GM12878 (cell line): Measurements from ENCODE around the gene ACTR10. TPM values are rescaled to one million over a fixed set of nuclear protein-coding genes. Genes with fewer than 3 reads are reported as not detected.
A peak's percentile ranks its signal among the peaks of the same experiment; 100 is the strongest.

Source experiments
- ATF2 ChIP-seq: IDR thresholded peaks from 2 replicates; pipeline ENCODE4 v1.6.1; 2012; ENCODE audit warnings: low read length, inconsistent platforms
- BACH1 ChIP-seq: fragments of 450-650 bp; IDR thresholded peaks from 2 replicates; pipeline ENCODE4 v1.6.1; 2017; ENCODE audit warnings: mild to moderate bottlenecking, borderline replicate concordance
- CBFB ChIP-seq: IDR thresholded peaks from 2 replicates; pipeline ENCODE4 v1.6.1; 2016; ENCODE audit warnings: antibody characterized with exemption, low read depth
- ESRRA ChIP-seq: IDR thresholded peaks from 2 replicates; pipeline ENCODE4 v1.6.1; 2012; ENCODE audit warnings: mild to moderate bottlenecking, low read length, improper control_type of control experiment
- HDGF ChIP-seq: fragments of 450-650 bp; IDR thresholded peaks from 2 replicates; pipeline ENCODE4 v1.6.1; 2016; ENCODE audit warnings: antibody characterized with exemption
- HSF1 ChIP-seq: fragments of 150-350 bp; IDR thresholded peaks from 2 replicates; pipeline ENCODE4 v1.6.1; 2014; ENCODE audit warnings: mild to moderate bottlenecking, low read depth, low read length
- IRF5 ChIP-seq: fragments of 450-650 bp; IDR thresholded peaks from 2 replicates; pipeline ENCODE4 v1.6.1; 2017; ENCODE audit warnings: borderline replicate concordance
- MAX ChIP-seq: IDR thresholded peaks from 2 replicates; pipeline ENCODE4 v1.6.1; 2012; ENCODE audit warnings: low read depth, low read length, improper control_type of control experiment
- MXI1 ChIP-seq: fragments of 150-350 bp; IDR thresholded peaks from 2 replicates; pipeline ENCODE4 v1.6.1; 2011; ENCODE audit warnings: low read depth, mild to moderate bottlenecking, inconsistent platforms, low read length, improper control_type of control experiment
- NR2C1 ChIP-seq: fragments of 450-650 bp; IDR thresholded peaks from 2 replicates; pipeline ENCODE4 v1.6.1; 2017; ENCODE audit warnings: antibody characterized with exemption, mild to moderate bottlenecking, moderate library complexity
- NR2F1 ChIP-seq: fragments of 450-650 bp; conservative IDR thresholded peaks from 2 replicates; pipeline ENCODE4 v1.6.1; 2017; ENCODE audit warnings: mild to moderate bottlenecking
- PML ChIP-seq: IDR thresholded peaks from 2 replicates; pipeline ENCODE4 v1.6.1; 2012; ENCODE audit warnings: low read length, inconsistent platforms
- POLR2AphosphoS2 ChIP-seq: IDR thresholded peaks from 2 replicates; pipeline ENCODE4 v1.6.1; 2011; ENCODE audit warnings: low read depth, mild to moderate bottlenecking, low read length, improper control_type of control experiment, moderate library complexity
- POU2F2 ChIP-seq: IDR thresholded peaks from 3 replicates; pipeline ENCODE4 v1.6.1; 2011; ENCODE audit warnings: low read depth, mild to moderate bottlenecking, low read length, borderline replicate concordance
- RAD51 ChIP-seq: fragments of 450-650 bp; IDR thresholded peaks from 2 replicates; pipeline ENCODE4 v1.6.1; 2016; ENCODE audit warnings: moderate library complexity, mild to moderate bottlenecking, inconsistent platforms
- RBBP5 ChIP-seq: fragments of 200-600 bp; sonication (generic); conservative IDR thresholded peaks from 2 replicates; pipeline ENCODE4 v1.6.1; 2016
- RELB ChIP-seq: fragments of 450-650 bp; IDR thresholded peaks from 2 replicates; pipeline ENCODE4 v1.6.1; 2017; ENCODE audit warnings: low read depth, mild to moderate bottlenecking, moderate library complexity
- SIN3A ChIP-seq: IDR thresholded peaks from 2 replicates; pipeline ENCODE4 v1.6.1; 2012; ENCODE audit warnings: low read depth, low read length, improper control_type of control experiment
- SMAD5 ChIP-seq: IDR thresholded peaks from 2 replicates; pipeline ENCODE4 v1.6.1; 2016; ENCODE audit warnings: antibody characterized with exemption, low read depth
- SREBF1 ChIP-seq: IDR thresholded peaks from 2 replicates; pipeline ENCODE4 v1.6.1; 2012; ENCODE audit warnings: mild to moderate bottlenecking, low read length
- SREBF2 ChIP-seq: IDR thresholded peaks from 2 replicates; pipeline ENCODE4 v1.6.1; 2012; ENCODE audit warnings: mild to moderate bottlenecking, low read length
- USF1 ChIP-seq: IDR thresholded peaks from 2 replicates; pipeline ENCODE4 v1.6.1; 2011; ENCODE audit warnings: borderline replicate concordance, low read depth, mild to moderate bottlenecking, moderate library complexity, mixed read lengths, low read length; ENCODE audit not compliant: insufficient read depth; ENCODE audit errors: extremely low read length
- WRNIP1 ChIP-seq: IDR thresholded peaks from 2 replicates; pipeline ENCODE4 v1.6.1; 2011; ENCODE audit warnings: low read depth, low read length, improper control_type of control experiment, borderline replicate concordance
- YBX1 ChIP-seq: fragments of 450-650 bp; IDR thresholded peaks from 2 replicates; pipeline ENCODE4 v1.6.1; 2016; ENCODE audit warnings: antibody characterized with exemption
- ZBED1 ChIP-seq: IDR thresholded peaks from 2 replicates; pipeline ENCODE4 v1.6.1; 2016; ENCODE audit warnings: borderline replicate concordance
- polyA plus RNA-seq, 11 experiments: library from polyadenylated mRNA; depleted of rRNA in 4 of 11; unstranded in 6 of 11; stranded (reverse) in 5 of 11; fragments of >200 nt; fragmentation: Nextera tagmentation in 4 of 11; fragmentation: Illumina TruSeq in 1 of 11; extraction: Ambion mirVana in 4 of 11; extraction: Trizol in 1 of 11; gene quantifications; 1 replicate in 1 of 11; 2 replicates in 10 of 11; pipeline versions ENCODE4 v1.2.1 to v1.2.3, GENCODE V29; 2011 to 2016; ENCODE audit warnings: inconsistent platforms in 2 of 11, missing spikeins in 2 of 11, low read depth in 1 of 11
- total RNA-seq, 4 experiments: library from RNA; depleted of rRNA in 3 of 4; stranded (reverse); fragments of >200 nt in 3 of 4; fragmentation: Illumina TruSeq in 1 of 4; extraction: Trizol in 1 of 4; gene quantifications; 2 replicates each; pipeline versions ENCODE4 v1.2.1 to v1.2.3, GENCODE V29; 2013 to 2021

The ACTR10 gene
- total and polyA plus RNA-seq, 10 of the 15 experiments (the other 5 are each of a cell fraction or from before 2014, with no cell fraction given) = 26.0 to 74.3 (median 38.9) TPM

GRCh38 chr14:58244556-58245387, 44.8 kb downstream of the ACTR10 start, which contains the start of gene PSMA3 (continued):
- TF ChIP-seq HSF1 (0 out of 2 replicates have a peak, but pooled peaks have one; percentile 15), SREBF2 (0 out of 2 replicates have a peak, but pooled peaks have one; percentile 31), MXI1 (peak; percentile 80), SMAD5 (peak; percentile 86; the same call in 1 of the 2 replicates), RBBP5 (peak; percentile 72; the same call in 1 of the 2 replicates), NR2C1 (no peak), HDGF (0 out of 2 replicates have a peak, but pooled peaks have one; percentile 51), WRNIP1 (no peak; the same call in 1 of the 2 replicates), YBX1 (no peak), RAD51 (no peak), RELB (peak; percentile 83), BACH1 (peak; percentile 98), ZBED1 (no peak), MAX (no peak), POLR2AphosphoS2 (peak; percentile 93), NR2F1 (no peak; the same call in 1 of the 2 replicates), SIN3A (peak; percentile 73; the same call in 1 of the 2 replicates), POU2F2 (peak; percentile 67; the same call in 1 of the 3 replicates), IRF5 (no peak), CBFB (peak; percentile 87), ATF2 (no peak), USF1 (no peak), ESRRA (peak; percentile 64; the same call in 1 of the 2 replicates), SREBF1 (no peak), PML (peak; percentile 96)
